Brain microvascular endothelial cell (primary cell): ENCODE results near the gene KRT6B.

Source experiments
- DNase-seq: peaks from one replicate; pipeline ENCODE4 v3.0.0-alpha.2; 2020
- H3K27ac ChIP-seq: fragments of 250-450 bp; sonication (Bioruptor Pico); 2 replicates; pipeline ENCODE4 v1.5.1; 2020; ENCODE audit warnings: mild to moderate bottlenecking, moderate library complexity
- H3K27me3 ChIP-seq: fragments of 250-450 bp; sonication (Bioruptor Pico); replicated peaks from 2 replicates; pipeline ENCODE4 v1.5.1; 2020; ENCODE audit warnings: mild to moderate bottlenecking
- H3K36me3 ChIP-seq: fragments of 250-450 bp; sonication (Bioruptor Pico); replicated peaks from 2 replicates; pipeline ENCODE4 v1.5.1; 2020; ENCODE audit warnings: mild to moderate bottlenecking
- H3K4me3 ChIP-seq: 2 replicates; pipeline ENCODE4 v1.5.1; 2011; ENCODE audit warnings: low read depth, mild to moderate bottlenecking, control low read depth, low read length, moderate library complexity
- CTCF ChIP-seq: IDR thresholded peaks from 2 replicates; pipeline ENCODE4 v1.5.1; 2011; ENCODE audit warnings: low read depth, mild to moderate bottlenecking, moderate library complexity, low read length, control low read depth, inconsistent platforms; ENCODE audit errors: missing control alignments
- in situ Hi-C: cut with HindIII; loops from 2 replicates; pipeline ENCODE4 v1.10.0; 2017; ENCODE audit warnings: low sequenced_read_pairs, low pct_ligation_motif_present

Gene KRT6B

GRCh38 chr12:52474212-52474611 is 22.3 kb upstream of the KRT6B start:
- Histone ChIP-seq H3K36me3 (no peaks in the 10 kb centered on the region), H3K27me3 (no peaks in the 10 kb centered on the region), H3K4me3 (no peak overlapping the region), H3K27ac (no peak overlapping the region)
- DNase-seq, result no peak
- in situ Hi-C loops, result no loop called here
- no peak for TF ChIP-seq CTCF

- no peak for TF ChIP-seq CTCF
- in situ Hi-C loops, result no loop called here
- DNase-seq, result no peak
- Histone ChIP-seq H3K4me3 (no peak within 1 kb of the TSS), H3K36me3 (no peaks in the 10 kb centered on the region), H3K27ac (no peak within 1 kb of the TSS), H3K27me3 (no peaks in the 10 kb centered on the region)
These were observed 21.8 kb upstream of the KRT6B start, which contains the start of gene KRT6C for GRCh38 chr12:52473768-52474167. Gene KRT6C (minus strand): TSS chr12:52473805. CDS start chr12:52473737, 68 bp downstream.

GRCh38 chr12:52469853-52470252 is 17.9 kb upstream of the KRT6B start:
- TF ChIP-seq CTCF, result no peak
- no peaks in the 10 kb centered on the region for H3K27me3 ChIP-seq
- no peaks in the 10 kb centered on the region for H3K36me3 ChIP-seq
- no peak overlapping the region for H3K27ac ChIP-seq
- no peak for DNase-seq
- in situ Hi-C loops, result no loop called here
- no peak overlapping the region for H3K4me3 ChIP-seq

- H3K27me3 ChIP-seq, result peaks cover 5% of the 10 kb centered on the region
- no peak for TF ChIP-seq CTCF
- in situ Hi-C loops, result no loop called here
These were observed 13.0 kb upstream of the KRT6B start for GRCh38 chr12:52464897-52465296.

GRCh38 chr12:52461693-52462092 is 9.7 kb upstream of the KRT6B start:
- Histone ChIP-seq H3K27me3 (peaks cover 5% of the 10 kb centered on the region), H3K27ac (no peak overlapping the region), H3K4me3 (no peak overlapping the region), H3K36me3 (no peaks in the 10 kb centered on the region)
- no peak for TF ChIP-seq CTCF
- in situ Hi-C loops, result no loop called here
- DNase-seq, result no peak

More at GRCh38 chr12:52464897-52465296, 13.0 kb upstream of the KRT6B start:
- Histone ChIP-seq H3K27ac (no peak overlapping the region), H3K36me3 (no peaks in the 10 kb centered on the region), H3K4me3 (no peak overlapping the region)
- no peak for DNase-seq

GRCh38 chr12:52458861-52459260 is 6.9 kb upstream of the KRT6B start:
- H3K4me3 ChIP-seq, result no peak overlapping the region
- in situ Hi-C loops, result no loop called here
- peaks cover 5% of the 10 kb centered on the region for H3K27me3 ChIP-seq
- no peak overlapping the region for H3K27ac ChIP-seq
- no peak for TF ChIP-seq CTCF
- DNase-seq, result no peak
- no peaks in the 10 kb centered on the region for H3K36me3 ChIP-seq
